Keratinocyte (primary cell): Measurements from ENCODE around the gene COL11A2. TPM values are rescaled to one million over a fixed set of nuclear protein-coding genes. Genes with fewer than 3 reads are reported as not detected.

Experiments
- DNase-seq: peaks from one replicate; pipeline ENCODE4 v3.0.0-alpha.2; 2011; ENCODE audit warnings: low read depth, missing footprints, low spot score
- FAIRE-seq: peaks from 2 replicates; lab custom pipeline; 2011; peaks lifted over from hg19 to GRCh38; lab: Jason Lieb, UNC
- H2AFZ ChIP-seq: 2 replicates; pipeline ENCODE4 v1.6.0; 2012; ENCODE audit warnings: low read length, control low read depth, inconsistent platforms; ENCODE audit not compliant: control insufficient read depth
- H3K27ac ChIP-seq: 2 replicates; pipeline ENCODE4 v1.5.1; 2011; ENCODE audit warnings: low read length; ENCODE audit not compliant: control insufficient read depth, insufficient read depth
- H3K27me3 ChIP-seq: 3 replicates; pipeline ENCODE4 v1.6.0; 2011; ENCODE audit warnings: low read length; ENCODE audit not compliant: control insufficient read depth, insufficient read depth; ENCODE audit errors: extremely low read depth
- H3K36me3 ChIP-seq, 2 experiments: 2 replicates in 1 of 2; 3 replicates in 1 of 2; pipeline ENCODE4 v1.5.1; 2011; ENCODE audit warnings: low read length in 2 of 2, mild to moderate bottlenecking in 1 of 2; ENCODE audit not compliant: control insufficient read depth in 2 of 2, insufficient read depth in 2 of 2; ENCODE audit errors: extremely low read depth in 1 of 2
- H3K4me1 ChIP-seq: 3 replicates; pipeline ENCODE4 v1.5.1; 2011; ENCODE audit warnings: low read length; ENCODE audit not compliant: control insufficient read depth, insufficient read depth; ENCODE audit errors: extremely low read depth
- H3K4me2 ChIP-seq: 3 replicates; pipeline ENCODE4 v1.6.0; 2011; ENCODE audit warnings: low read depth, low read length; ENCODE audit not compliant: control insufficient read depth, insufficient read depth; ENCODE audit errors: extremely low read depth
- H3K4me3 ChIP-seq, 3 experiments: fragments of 200-600 bp in 1 of 3; sonication (generic) in 1 of 3; 2 replicates in 2 of 3; 3 replicates in 1 of 3; pipeline ENCODE4 v1.5.1; 2011 to 2016; ENCODE audit warnings: low read length in 3 of 3, mild to moderate bottlenecking in 3 of 3, control low read depth in 2 of 3, inconsistent platforms in 1 of 3, low read depth in 1 of 3, mixed read lengths in 1 of 3, mixed run types in 1 of 3, moderate library complexity in 1 of 3; ENCODE audit not compliant: control insufficient read depth in 2 of 3, insufficient read depth in 2 of 3; ENCODE audit errors: extremely low read depth in 1 of 3
- H3K79me2 ChIP-seq: 2 replicates; pipeline ENCODE4 v1.6.0; 2012; ENCODE audit warnings: low read length; ENCODE audit not compliant: control insufficient read depth, insufficient read depth
- H3K9ac ChIP-seq: 3 replicates; pipeline ENCODE4 v1.6.0; 2011; ENCODE audit warnings: low read length; ENCODE audit not compliant: control insufficient read depth, insufficient read depth; ENCODE audit errors: extremely low read depth
- H3K9me1 ChIP-seq: 3 replicates; pipeline ENCODE4 v1.6.0; 2011; ENCODE audit warnings: low read length; ENCODE audit not compliant: control insufficient read depth, insufficient read depth; ENCODE audit errors: extremely low read depth
- H3K9me3 ChIP-seq: 2 replicates; pipeline ENCODE4 v1.5.1; 2012; ENCODE audit warnings: low read depth, low read length; ENCODE audit not compliant: control insufficient read depth
- H4K20me1 ChIP-seq: 3 replicates; pipeline ENCODE4 v1.6.0; 2011; ENCODE audit warnings: low read length; ENCODE audit not compliant: control insufficient read depth, insufficient read depth; ENCODE audit errors: extremely low read depth
- CTCF ChIP-seq, 3 experiments: IDR thresholded peaks in 1 of 3; conservative IDR thresholded peaks in 1 of 3; optimal IDR thresholded peaks in 1 of 3; 2 replicates in 2 of 3; 3 replicates in 1 of 3; pipeline versions ENCODE3 to v1.5.1; 2011; ENCODE audit warnings: low read length in 3 of 3, mild to moderate bottlenecking in 3 of 3, moderate library complexity in 2 of 3, control low read depth in 1 of 3, inconsistent platforms in 1 of 3; ENCODE audit not compliant: insufficient read depth in 2 of 3; ENCODE audit errors: extremely low read depth in 1 of 3
- EZH2 ChIP-seq: IDR thresholded peaks from one replicate; pipeline ENCODE4 v1.6.1; 2012; ENCODE audit warnings: inconsistent platforms, mild to moderate bottlenecking, low read length, moderate library complexity
- dilution Hi-C: fragments of 300-500 bp; cut with MboI; formaldehyde crosslinking; loops from one replicate; pipeline ENCODE4 v1.7.0; 2020; ENCODE audit warnings: low sequenced_read_pairs; ENCODE audit not compliant: extremely low pct_ligation_motif_present
- polyA plus RNA-seq, 5 experiments: library from polyadenylated mRNA; depleted of rRNA in 3 of 5; stranded (reverse) in 3 of 5; stranded (forward) in 1 of 5; unstranded in 1 of 5; fragments of >200 nt; gene quantifications; 1 replicate in 1 of 5; 2 replicates in 3 of 5; 3 replicates in 1 of 5; pipeline versions ENCODE4 v1.2.1 to v1.2.3, GENCODE V29; 2011 to 2012; ENCODE audit warnings: missing spikeins in 2 of 5, low read depth in 1 of 5, low replicate concordance in 1 of 5

COL11A2 gene
- polyA plus RNA-seq, 1 donor (not counting 4 experiments of a cell fraction or from before 2014, with no cell fraction given), result 0.08 TPM

- Histone ChIP-seq H3K27ac (no peak overlapping the region), H3K27me3 (peaks cover 2% of the 10 kb centered on the region), H3K36me3 (no peaks in the 10 kb centered on the region), H3K9me1 (no peaks in the 10 kb centered on the region), H3K4me1 (no peaks in the 10 kb centered on the region), H3K9me3 (no peaks in the 10 kb centered on the region), H3K4me3 (no peak overlapping the region), H3K79me2 (no peaks in the 10 kb centered on the region), H4K20me1 (no peaks in the 10 kb centered on the region), H3K9ac (no peak overlapping the region), H3K4me2 (no peak overlapping the region), H2AFZ (no peak overlapping the region)
- dilution Hi-C loops, result no loop called here
- no peak for FAIRE-seq
- TF ChIP-seq EZH2, result no peak
- TF ChIP-seq CTCF (optimal IDR thresholded peaks at IDR 0.05 in 1 of 3, IDR thresholded peaks at IDR 0.05 in 1 of 3, conservative IDR thresholded peaks at IDR 0.05 in 1 of 3; ENCODE audit: extremely low read depth in 1 of 3, insufficient read depth in 2 of 3, low read length in 3 of 3), result no peak
- no peak for DNase-seq
These were observed 14.5 kb downstream of the COL11A2 start for GRCh38 chr6:33177552-33178446.

GRCh38 chr6:33176906-33177305 lies 15.4 kb downstream of the COL11A2 start:
- H3K4me2 ChIP-seq, result no peak overlapping the region
- FAIRE-seq (no peak), DNase-seq (no peak)
- no peaks in the 10 kb centered on the region for H3K36me3 ChIP-seq
- no peaks in the 10 kb centered on the region for H3K9me3 ChIP-seq
- no peaks in the 10 kb centered on the region for H4K20me1 ChIP-seq
- no peaks in the 10 kb centered on the region for H3K4me1 ChIP-seq
- H3K9ac ChIP-seq, result no peak overlapping the region
- no peak for TF ChIP-seq CTCF (optimal IDR thresholded peaks at IDR 0.05 in 1 of 3, IDR thresholded peaks at IDR 0.05 in 1 of 3, conservative IDR thresholded peaks at IDR 0.05 in 1 of 3; ENCODE audit: extremely low read depth in 1 of 3, insufficient read depth in 2 of 3, low read length in 3 of 3)
- no peak for TF ChIP-seq EZH2
- no peak overlapping the region for H2AFZ ChIP-seq
- H3K27ac ChIP-seq, result no peak overlapping the region
- no peaks in the 10 kb centered on the region for H3K79me2 ChIP-seq
- dilution Hi-C loops, result no loop called here
- no peaks in the 10 kb centered on the region for H3K9me1 ChIP-seq
- H3K27me3 ChIP-seq, result peaks cover 2% of the 10 kb centered on the region
- H3K4me3 ChIP-seq, result no peak overlapping the region
